ENCODE data around the gene SPATA6L. TPM values are rescaled to one million over a fixed set of nuclear protein-coding genes. Genes with fewer than 3 reads are reported as not detected.

SPATA6L gene
- total and polyA plus RNA-seq, 9 of the 15 experiments (the other 6 are each of a cell fraction or from before 2014, with no cell fraction given) = 0.03 to 1.00 (median 0.08) TPM; not detected in 4

GRCh38 chr9:4674783-4675182, 8.5 kb upstream of the SPATA6L start (continued):
- TF ChIP-seq, protein P1, sequence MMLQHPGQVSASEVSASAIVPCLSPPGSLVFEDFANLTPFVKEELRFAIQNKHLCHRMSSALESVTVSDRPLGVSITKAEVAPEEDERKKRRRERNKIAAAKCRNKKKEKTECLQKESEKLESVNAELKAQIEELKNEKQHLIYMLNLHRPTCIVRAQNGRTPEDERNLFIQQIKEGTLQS (IDR thresholded peaks at IDR 0.05) = peak; percentile 68
- TF ChIP-seq, protein P1 (CRISPR knock-in tag; conservative IDR thresholded peaks at IDR 0.05) = no peak
- TF ChIP-seq SMAD3 (CRISPR knock-in tag; conservative IDR thresholded peaks at IDR 0.05) = no peak

DNA sequence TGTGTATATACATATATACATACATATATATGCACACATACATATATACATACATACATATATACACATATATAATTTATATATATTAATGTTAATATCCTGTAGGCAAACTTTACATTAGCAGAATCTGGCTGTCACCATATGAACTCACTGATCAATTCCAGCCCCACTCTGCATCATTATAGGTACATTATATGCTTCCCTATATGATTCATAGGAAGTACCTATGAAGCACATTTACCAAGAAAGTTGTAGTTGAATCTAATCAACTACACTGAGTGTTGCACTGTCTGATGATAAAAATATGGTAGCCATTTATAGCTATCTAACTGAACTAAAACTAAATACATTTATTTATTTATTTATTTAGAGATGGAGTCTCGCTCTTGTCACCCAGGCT, 5.5 kb upstream of the SPATA6L start:
- no peaks in the 10 kb centered on the region for H3K36me3 ChIP-seq (ENCODE audit: control insufficient read depth, insufficient read depth, low read length)
- no peaks in the 10 kb centered on the region for H4K20me1 ChIP-seq (replicated peaks; ENCODE audit: control insufficient read depth, insufficient read depth, low read length)
- no peaks in the 10 kb centered on the region for H3K27me3 ChIP-seq (ENCODE audit: control insufficient read depth in 2 of 2, insufficient read depth in 2 of 2, low read length in 2 of 2)
- no peaks in the 10 kb centered on the region for H3K9me3 ChIP-seq (replicated peaks; ENCODE audit: control insufficient read depth, insufficient read depth, low read depth, low read length)
- no peak for ATAC-seq
- no peak overlapping the region for H3K9ac ChIP-seq (ENCODE audit: insufficient read depth in 1 of 2, low read depth in 2 of 2, low read length in 2 of 2)
- no peak for FAIRE-seq
- no peaks in the 10 kb centered on the region for H3K4me1 ChIP-seq (replicated peaks in 1 of 2; ENCODE audit: control insufficient read depth in 2 of 2, insufficient read depth in 2 of 2, low read length in 2 of 2)
- DNase-seq (ENCODE audit: extremely low read depth in 1 of 4, low spot score in 3 of 4) = no peak
- H3K4me2 ChIP-seq (ENCODE audit: insufficient read depth, low read length) = no peak overlapping the region
- no peaks in the 10 kb centered on the region for H3K9me1 ChIP-seq (ENCODE audit: control insufficient read depth, insufficient read depth, low read length)
- no peaks in the 10 kb centered on the region for H3K79me2 ChIP-seq (ENCODE audit: control insufficient read depth, insufficient read depth, low read length)
- BruUV-seq (replicated peaks) = no TSS peak
- 86% methylated on average over 1 of the region's 1 CpG for WGBS (ENCODE audit: insufficient coverage, low coverage, missing lambda C conversion rate)
- no peak for TF ChIP-seq DMBX1 (CRISPR knock-in tag; IDR thresholded peaks at IDR 0.05; ENCODE audit: borderline replicate concordance)
- no peak for TF ChIP-seq SMARCE1 (IDR thresholded peaks at IDR 0.05)
- TF ChIP-seq RBM17 (IDR thresholded peaks at IDR 0.05; ENCODE audit: borderline replicate concordance, low read depth, low read length) = no peak
- TF ChIP-seq ZBTB1 (CRISPR knock-in tag; IDR thresholded peaks at IDR 0.05; ENCODE audit: borderline replicate concordance, low read depth) = no peak
- TF ChIP-seq CHD4 (IDR thresholded peaks at IDR 0.05; ENCODE audit: insufficient read depth, insufficient replicate concordance, low read depth, low read length, poor library complexity, severe bottlenecking) = no peak
- TF ChIP-seq ZNF121 (CRISPR knock-in tag; conservative IDR thresholded peaks at IDR 0.05) = no peak
- TF ChIP-seq, protein P1 (IDR thresholded peaks at IDR 0.05) = no peak
- TF ChIP-seq, protein P1 (CRISPR knock-in tag; conservative IDR thresholded peaks at IDR 0.05) = no peak
- no peak for TF ChIP-seq ELF1 (tag; IDR thresholded peaks at IDR 0.05)
- TF ChIP-seq TRIM24 (IDR thresholded peaks at IDR 0.05) = no peak
- no peak for TF ChIP-seq ZFP36 (IDR thresholded peaks at IDR 0.05; ENCODE audit: low read depth, low read length, partially characterized antibody)
- TF ChIP-seq ZNF212 (CRISPR knock-in tag; IDR thresholded peaks at IDR 0.05) = no peak
- no peak for TF ChIP-seq ZKSCAN3 (CRISPR knock-in tag; IDR thresholded peaks at IDR 0.05)
- H3K4me3 ChIP-seq = no peak overlapping the region
- POLR2A ChIA-PET = no interaction called here
- CTCF ChIA-PET (ENCODE audit: low intra/inter-chr PET ratio) = no interaction called here
- H2AFZ ChIP-seq (ENCODE audit: low read depth, low read length) = no peak overlapping the region
- H3K27ac ChIP-seq (ENCODE audit: extremely low read depth, low read depth, low read length) = no peak overlapping the region
- intact Hi-C loops (cut with micrococcal nuclease) = no loop called here
- in situ Hi-C loops (cut with MboI) = no loop called here

Measured in K562 (cell line).